WI38 (cell line): ENCODE data around the gene THRB.

Experiments
- H3K4me3 ChIP-seq: 2 replicates; pipeline ENCODE4 v1.5.1; 2011; ENCODE audit warnings: low read depth, mild to moderate bottlenecking, control low read depth, low read length
- CTCF ChIP-seq: IDR thresholded peaks from 2 replicates; pipeline ENCODE4 v1.5.1; 2012; ENCODE audit warnings: low read depth, mild to moderate bottlenecking, control low read depth, low read length

Gene THRB

GRCh38 chr3:24504772-24505171, 10.1 kb upstream of the THRB start:
- no peak overlapping the region for H3K4me3 ChIP-seq
- TF ChIP-seq CTCF = no peak

- no peak for TF ChIP-seq CTCF
- H3K4me3 ChIP-seq = no peak overlapping the region
Observed at GRCh38 chr3:24503616-24504113, 9.0 kb upstream of the THRB start.

GRCh38 chr3:24502690-24503089, 8.0 kb upstream of the THRB start:
- H3K4me3 ChIP-seq = no peak overlapping the region
- no peak for TF ChIP-seq CTCF

GRCh38 chr3:24500806-24501205, 6.2 kb upstream of the THRB start:
- H3K4me3 ChIP-seq = no peak overlapping the region
- no peak for TF ChIP-seq CTCF

GRCh38 chr3:24499991-24500390, 5.3 kb upstream of the THRB start:
- no peak for TF ChIP-seq CTCF
- no peak overlapping the region for H3K4me3 ChIP-seq

- no peak overlapping the region for H3K4me3 ChIP-seq
- TF ChIP-seq CTCF = no peak
Observed at GRCh38 chr3:24498796-24499195, 4.1 kb upstream of the THRB start.

- no peak for TF ChIP-seq CTCF
- no peak overlapping the region for H3K4me3 ChIP-seq
Observed at GRCh38 chr3:24498391-24498790, 3.7 kb upstream of the THRB start.
